Endothelial cell of umbilical vein (primary cell): ENCODE measurements around the gene CDK4. TPM values are rescaled to one million over a fixed set of nuclear protein-coding genes. Genes with fewer than 3 reads are reported as not detected.

ENCODE experiments used
- BruUV-seq: library from RNA; stranded (reverse); fragments of 400-500 nt; replicated peaks from 2 replicates; lab custom pipeline; 2021; lab: Mats Ljungman, UMichigan
- CTCF ChIA-PET: fragments of 300-600, 350-600 bp; sonication (Branson Sonifier 250); formaldehyde crosslinking; loops from one replicate; lab custom pipeline; 2021; ENCODE audit warnings: antibody characterized with exemption, inconsistent platforms; lab: Charles Lee
- POLR2A ChIA-PET: fragments of 300-600, 350-600 bp; sonication (Branson Sonifier 250); formaldehyde crosslinking; loops from one replicate; lab custom pipeline; 2021; ENCODE audit warnings: antibody characterized with exemption, inconsistent platforms; lab: Charles Lee
- DNase-seq: peaks from one replicate; pipeline ENCODE4 v3.0.0-alpha.2; 2011; ENCODE audit warnings: low read depth, low spot score
- FAIRE-seq: peaks from 2 replicates; lab custom pipeline; 2011; peaks lifted over from hg19 to GRCh38; lab: Jason Lieb, UNC
- H2AFZ ChIP-seq: 2 replicates; pipeline ENCODE4 v1.6.0; 2012; ENCODE audit warnings: low read depth, low read length, control low read depth, inconsistent platforms
- H3K27ac ChIP-seq: 2 replicates; pipeline ENCODE4 v1.5.1; 2011; ENCODE audit warnings: low read depth, mild to moderate bottlenecking, control low read depth, low read length, moderate library complexity; ENCODE audit not compliant: insufficient read depth
- H3K27me3 ChIP-seq, 2 experiments: 2 replicates each; pipeline versions ENCODE4 v1.6.0 to v1.6.1; 2011; ENCODE audit warnings: low read length in 2 of 2, mixed read lengths in 1 of 2; ENCODE audit not compliant: control insufficient read depth in 2 of 2, insufficient read depth in 2 of 2
- H3K36me3 ChIP-seq, 2 experiments: 2 replicates in 1 of 2; 3 replicates in 1 of 2; pipeline ENCODE4 v1.5.1; 2011; ENCODE audit warnings: low read length in 2 of 2, mild to moderate bottlenecking in 1 of 2, moderate library complexity in 1 of 2; ENCODE audit not compliant: control insufficient read depth in 2 of 2, insufficient read depth in 2 of 2; ENCODE audit errors: extremely low read depth in 1 of 2
- H3K4me1 ChIP-seq: 3 replicates; pipeline ENCODE4 v1.5.1; 2011; ENCODE audit warnings: mild to moderate bottlenecking, low read length; ENCODE audit not compliant: control insufficient read depth, insufficient read depth; ENCODE audit errors: extremely low read depth
- H3K4me2 ChIP-seq: 2 replicates; pipeline ENCODE4 v1.6.1; 2011; ENCODE audit warnings: low read length, control low read depth, mixed read lengths; ENCODE audit not compliant: insufficient read depth
- H3K4me3 ChIP-seq, 3 experiments: fragments of 200-600 bp in 1 of 3; sonication (generic), shearing (Covaris generic) in 1 of 3; replicated peaks in 1 of 3; 2 replicates each; pipeline ENCODE4 v1.5.1; 2011 to 2016; ENCODE audit warnings: control low read depth in 3 of 3, low read length in 3 of 3, mild to moderate bottlenecking in 2 of 3, inconsistent platforms in 1 of 3, low read depth in 1 of 3, moderate library complexity in 1 of 3; ENCODE audit not compliant: insufficient read depth in 1 of 3
- H3K79me2 ChIP-seq: 2 replicates; pipeline ENCODE4 v1.6.0; 2012; ENCODE audit warnings: low read length, inconsistent platforms; ENCODE audit not compliant: control insufficient read depth, insufficient read depth
- H3K9ac ChIP-seq: replicated peaks from 2 replicates; pipeline ENCODE3; 2011; ENCODE audit warnings: low read length, control low read depth; ENCODE audit not compliant: insufficient read depth; ENCODE audit errors: extremely low read depth
- H3K9me1 ChIP-seq: replicated peaks from 3 replicates; pipeline ENCODE4 v1.6.0; 2011; ENCODE audit warnings: mild to moderate bottlenecking, low read length; ENCODE audit not compliant: control insufficient read depth, insufficient read depth; ENCODE audit errors: extremely low read depth
- H3K9me3 ChIP-seq: replicated peaks from 2 replicates; pipeline ENCODE4 v1.5.1; 2012; ENCODE audit warnings: low read length, inconsistent platforms; ENCODE audit not compliant: control insufficient read depth, insufficient read depth
- H4K20me1 ChIP-seq: replicated peaks from 2 replicates; pipeline ENCODE3; 2011; ENCODE audit warnings: mild to moderate bottlenecking, low read length; ENCODE audit not compliant: control insufficient read depth, insufficient read depth; ENCODE audit errors: extremely low read depth
- CTCF ChIP-seq, 2 donors: IDR thresholded peaks; 1 replicate in 1 of 2; 2 replicates in 1 of 2; pipeline ENCODE4 v1.5.1; 2011; ENCODE audit warnings: low read length in 2 of 2, mild to moderate bottlenecking in 2 of 2, moderate library complexity in 2 of 2, control low read depth in 1 of 2, inconsistent platforms in 1 of 2, low read depth in 1 of 2; ENCODE audit not compliant: insufficient read depth in 1 of 2; ENCODE audit errors: extremely low read depth in 1 of 2
- EZH2 ChIP-seq: IDR thresholded peaks from 2 replicates; pipeline ENCODE4 v1.6.1; 2012; ENCODE audit warnings: borderline replicate concordance, low read depth, mild to moderate bottlenecking, moderate library complexity, low read length, inconsistent platforms; ENCODE audit not compliant: severe bottlenecking
- FOS ChIP-seq: IDR thresholded peaks from 2 replicates; pipeline ENCODE4 v1.6.1; 2011; ENCODE audit warnings: mild to moderate bottlenecking, low read length, moderate library complexity, borderline replicate concordance; ENCODE audit not compliant: insufficient read depth
- GATA2 ChIP-seq: IDR thresholded peaks from 2 replicates; pipeline ENCODE4 v1.7.0; 2011; ENCODE audit warnings: low read depth, mild to moderate bottlenecking, moderate library complexity, mixed read lengths, low read length; ENCODE audit not compliant: insufficient read length, insufficient read depth
- JUN ChIP-seq: IDR thresholded peaks from 2 replicates; pipeline ENCODE4 v1.6.1; 2011; ENCODE audit warnings: borderline replicate concordance, low read depth; ENCODE audit not compliant: insufficient read length, insufficient read depth
- MAX ChIP-seq: IDR thresholded peaks from 2 replicates; pipeline ENCODE4 v1.6.1; 2011; ENCODE audit not compliant: insufficient read depth, insufficient read length
- MYC ChIP-seq: IDR thresholded peaks from one replicate; pipeline ENCODE4 v1.6.1; 2011; ENCODE audit warnings: mild to moderate bottlenecking, low read depth, low read length
- POLR2A ChIP-seq: IDR thresholded peaks from 2 replicates; pipeline ENCODE4 v1.6.1; 2012; ENCODE audit warnings: low read depth, mild to moderate bottlenecking, control low read depth, low read length
- POLR2AphosphoS5 ChIP-seq: IDR thresholded peaks from 2 replicates; pipeline ENCODE4 v1.6.1; 2012; ENCODE audit warnings: low read depth, mild to moderate bottlenecking, control low read depth, low read length, moderate library complexity; ENCODE audit not compliant: insufficient read depth
- dilution Hi-C: fragments of 300-500 bp; cut with MboI; formaldehyde crosslinking; loops from one replicate; pipeline ENCODE4 v1.15.0; 2019; ENCODE audit warnings: low sequenced_read_pairs; ENCODE audit not compliant: extremely low pct_ligation_motif_present
- intact Hi-C: fragments of 100-400 bp; cut with micrococcal nuclease; formaldehyde crosslinking; loops from one replicate; pipeline ENCODE4 v1.10.0; 2022
- polyA plus RNA-seq, 4 experiments: library from polyadenylated mRNA; depleted of rRNA in 3 of 4; stranded (reverse) in 3 of 4; unstranded in 1 of 4; fragments of >200 nt; gene quantifications; 2 replicates each; pipeline versions ENCODE4 v1.2.1 to v1.2.3, GENCODE V29; 2011 to 2012; ENCODE audit warnings: missing spikeins in 1 of 4
- total RNA-seq: library from RNA; stranded (reverse); gene quantifications from 2 replicates; pipeline ENCODE4 v1.2.3, GENCODE V29; 2021

The CDK4 gene
- total and polyA plus RNA-seq, 2 donors (not counting 3 experiments of a cell fraction or from before 2014, with no cell fraction given): 171 to 332 TPM

GRCh38 chr12:57763881-57764661 is 12.0 kb upstream of the CDK4 start:
- no peaks in the 10 kb centered on the region for H4K20me1 ChIP-seq
- H3K4me3 ChIP-seq: no peak overlapping the region
- peaks cover 35 to 38% of the 10 kb centered on the region in 2 experiments for H3K27me3 ChIP-seq
- H2AFZ ChIP-seq: no peak overlapping the region
- peaks cover 17% of the 10 kb centered on the region for H3K4me1 ChIP-seq
- H3K27ac ChIP-seq: no peak overlapping the region
- no peak overlapping the region for H3K9ac ChIP-seq
- CTCF ChIA-PET: interaction anchor here (0.7 to 4.6 kb wide), 3 partner anchors 8 to 19 kb away, joined by 3 to 48 read pairs (median 3); partner anchors contain the start of genes CDK4, MARCHF9 and TSFM
- no peaks in the 10 kb centered on the region for H3K79me2 ChIP-seq
- intact Hi-C loops (no loop called here), dilution Hi-C loops (no loop called here)
- FAIRE-seq (no peak), DNase-seq (no peak)
- no peak overlapping the region for H3K4me2 ChIP-seq
- H3K36me3 ChIP-seq: peaks cover 0 to under 1% of the 10 kb centered on the region in 2 experiments
- no TSS peak for BruUV-seq
- no peaks in the 10 kb centered on the region for H3K9me1 ChIP-seq
- POLR2A ChIA-PET: no interaction called here
- no peaks in the 10 kb centered on the region for H3K9me3 ChIP-seq
- TF ChIP-seq JUN: no peak
- TF ChIP-seq POLR2A: no peak
- TF ChIP-seq POLR2AphosphoS5: no peak
- TF ChIP-seq MAX: no peak
- TF ChIP-seq CTCF (IDR thresholded peaks at IDR 0.05; ENCODE audit: extremely low read depth in 1 of 2, insufficient read depth in 1 of 2, low read depth in 1 of 2, low read length in 2 of 2): no peak
- TF ChIP-seq FOS: no peak
- TF ChIP-seq EZH2: no peak
- no peak for TF ChIP-seq MYC
- no peak for TF ChIP-seq GATA2
